WTC11 (cell line): Measurements from ENCODE around the gene RRP1. TPM values are rescaled to one million over a fixed set of nuclear protein-coding genes. Genes with fewer than 3 reads are reported as not detected.

Experiments
- ATAC-seq: fragments of 200-7000 bp; cut with Tn5 transposase; 2 replicates; pipeline ENCODE4 v1.10.0; 2021; ENCODE audit warnings: mild to moderate bottlenecking, moderate library complexity
- CTCF ChIA-PET: fragments of 300-600 bp; sonication (Branson Sonifier 250); formaldehyde crosslinking; loops from one replicate; lab custom pipeline; 2021; ENCODE audit warnings: antibody characterized with exemption; lab: Charles Lee
- POLR2A ChIA-PET: fragments of 350-600 bp; sonication (Branson Sonifier 250); formaldehyde crosslinking; loops from one replicate; lab custom pipeline; 2021; ENCODE audit warnings: antibody characterized with exemption; lab: Charles Lee
- DNase-seq: peaks from one replicate; pipeline ENCODE4 v3.0.0; 2021; ENCODE audit warnings: low spot score
- H3K27ac Mint-ChIP-seq: 2 replicates; pipeline ENCODE4 v1.8.0; 2021; ENCODE audit warnings: mixed read lengths
- H3K27me3 Mint-ChIP-seq: 2 replicates; pipeline ENCODE4 v1.8.0; 2021; ENCODE audit warnings: low read depth, mild to moderate bottlenecking, moderate library complexity, mixed read lengths
- H3K36me3 Mint-ChIP-seq: 2 replicates; pipeline ENCODE4 v1.8.0; 2021; ENCODE audit warnings: mixed read lengths
- H3K4me1 Mint-ChIP-seq: 2 replicates; pipeline ENCODE4 v1.8.0; 2022; ENCODE audit warnings: mixed read lengths
- H3K4me3 Mint-ChIP-seq: 2 replicates; pipeline ENCODE4 v1.8.0; 2021; ENCODE audit warnings: mild to moderate bottlenecking, moderate library complexity, mixed read lengths
- H3K9me3 Mint-ChIP-seq: 2 replicates; pipeline ENCODE4 v1.8.0; 2021; ENCODE audit warnings: mixed read lengths
- CREB1 ChIP-seq: sonication (generic); formaldehyde crosslinking; IDR thresholded peaks from 2 replicates; pipeline ENCODE4 v1.8.0; 2023; ENCODE audit warnings: mild to moderate bottlenecking, missing genetic modification reagents
- ELF4 ChIP-seq: sonication (generic); formaldehyde crosslinking; IDR thresholded peaks from 2 replicates; pipeline ENCODE4 v1.8.1; 2022; ENCODE audit warnings: low read depth, mild to moderate bottlenecking, moderate library complexity, missing genetic modification reagents
- HMGA2 ChIP-seq: fragments of 250-450 bp; sonication (Bioruptor Pico); IDR thresholded peaks from 2 replicates; pipeline ENCODE4 v1.4.0; 2021; ENCODE audit warnings: mild to moderate bottlenecking, moderate library complexity
- IRF2 ChIP-seq: sonication (generic); formaldehyde crosslinking; IDR thresholded peaks from 2 replicates; pipeline ENCODE4 v1.8.0; 2022; ENCODE audit warnings: low read depth, missing genetic modification reagents, borderline replicate concordance
- KAT7 ChIP-seq: sonication (generic); formaldehyde crosslinking; IDR thresholded peaks from 2 replicates; pipeline ENCODE4 v1.8.1; 2023; ENCODE audit warnings: missing genetic modification reagents, mild to moderate bottlenecking, borderline replicate concordance
- NFATC4 ChIP-seq: fragments of 250-450 bp; sonication (Bioruptor Pico); IDR thresholded peaks from 2 replicates; pipeline ENCODE4 v1.9.0; 2021; ENCODE audit warnings: mild to moderate bottlenecking
- NFE2L1 ChIP-seq: sonication (generic); formaldehyde crosslinking; IDR thresholded peaks from 2 replicates; pipeline ENCODE4 v1.8.1; 2023; ENCODE audit warnings: missing genetic modification reagents
- NFYB ChIP-seq: sonication (generic); formaldehyde crosslinking; conservative IDR thresholded peaks from 2 replicates; pipeline ENCODE4 v1.8.0; 2022; ENCODE audit warnings: low read depth, missing genetic modification reagents
- SMAD4 ChIP-seq: sonication (generic); formaldehyde crosslinking; IDR thresholded peaks from 2 replicates; pipeline ENCODE4 v1.8.0; 2022; ENCODE audit warnings: mild to moderate bottlenecking, missing genetic modification reagents
- TEAD4 ChIP-seq: sonication (generic); formaldehyde crosslinking; IDR thresholded peaks from 2 replicates; pipeline ENCODE4 v1.8.0; 2022; ENCODE audit warnings: mild to moderate bottlenecking, missing genetic modification reagents
- ZNF219 ChIP-seq: sonication (generic); formaldehyde crosslinking; IDR thresholded peaks from 2 replicates; pipeline ENCODE4 v1.8.0; 2023; ENCODE audit warnings: missing genetic modification reagents, mild to moderate bottlenecking, borderline replicate concordance
- ZNF423 ChIP-seq: fragments of 250-450 bp; sonication (Bioruptor Pico); IDR thresholded peaks from 2 replicates; pipeline ENCODE4 v2.1.2; 2022; ENCODE audit warnings: mild to moderate bottlenecking, moderate library complexity
- total RNA-seq: library from RNA; stranded (reverse); gene quantifications from 3 replicates; pipeline ENCODE4 v1.2.3, GENCODE V29; 2021
- TF ChIP-seq, protein P1 (sequence below): sonication (generic); formaldehyde crosslinking; IDR thresholded peaks from 2 replicates; pipeline ENCODE4 v1.8.0; 2022; ENCODE audit warnings: mild to moderate bottlenecking, missing genetic modification reagents
- TF ChIP-seq, protein P2 (sequence below): fragments of 250-450 bp; sonication (Bioruptor Pico); IDR thresholded peaks from 2 replicates; pipeline ENCODE4 v1.9.0; 2021; ENCODE audit warnings: moderate library complexity, mild to moderate bottlenecking, inconsistent platforms, borderline replicate concordance
- TF ChIP-seq, protein P3 (sequence below): sonication (generic); formaldehyde crosslinking; IDR thresholded peaks from 2 replicates; pipeline ENCODE4 v1.8.1; 2023; ENCODE audit warnings: mild to moderate bottlenecking, missing genetic modification reagents, moderate library complexity
- TF ChIP-seq, protein P4 (sequence below): sonication (generic); formaldehyde crosslinking; conservative IDR thresholded peaks from 2 replicates; pipeline ENCODE4 v1.8.1; 2023; ENCODE audit warnings: mild to moderate bottlenecking, low read depth, missing genetic modification reagents, moderate library complexity
- TF ChIP-seq, protein P5 (sequence below): sonication (generic); formaldehyde crosslinking; IDR thresholded peaks from 2 replicates; pipeline ENCODE4 v1.8.1; 2022; ENCODE audit warnings: mild to moderate bottlenecking, missing genetic modification reagents, moderate library complexity, borderline replicate concordance
- TF ChIP-seq, protein P6 (sequence below): sonication (generic); formaldehyde crosslinking; IDR thresholded peaks from 2 replicates; pipeline ENCODE4 v1.8.1; 2023; ENCODE audit warnings: mild to moderate bottlenecking, missing genetic modification reagents

The RRP1 gene
- total RNA-seq, 1 experiment from 2014 or later = 53.0 TPM

DNA sequence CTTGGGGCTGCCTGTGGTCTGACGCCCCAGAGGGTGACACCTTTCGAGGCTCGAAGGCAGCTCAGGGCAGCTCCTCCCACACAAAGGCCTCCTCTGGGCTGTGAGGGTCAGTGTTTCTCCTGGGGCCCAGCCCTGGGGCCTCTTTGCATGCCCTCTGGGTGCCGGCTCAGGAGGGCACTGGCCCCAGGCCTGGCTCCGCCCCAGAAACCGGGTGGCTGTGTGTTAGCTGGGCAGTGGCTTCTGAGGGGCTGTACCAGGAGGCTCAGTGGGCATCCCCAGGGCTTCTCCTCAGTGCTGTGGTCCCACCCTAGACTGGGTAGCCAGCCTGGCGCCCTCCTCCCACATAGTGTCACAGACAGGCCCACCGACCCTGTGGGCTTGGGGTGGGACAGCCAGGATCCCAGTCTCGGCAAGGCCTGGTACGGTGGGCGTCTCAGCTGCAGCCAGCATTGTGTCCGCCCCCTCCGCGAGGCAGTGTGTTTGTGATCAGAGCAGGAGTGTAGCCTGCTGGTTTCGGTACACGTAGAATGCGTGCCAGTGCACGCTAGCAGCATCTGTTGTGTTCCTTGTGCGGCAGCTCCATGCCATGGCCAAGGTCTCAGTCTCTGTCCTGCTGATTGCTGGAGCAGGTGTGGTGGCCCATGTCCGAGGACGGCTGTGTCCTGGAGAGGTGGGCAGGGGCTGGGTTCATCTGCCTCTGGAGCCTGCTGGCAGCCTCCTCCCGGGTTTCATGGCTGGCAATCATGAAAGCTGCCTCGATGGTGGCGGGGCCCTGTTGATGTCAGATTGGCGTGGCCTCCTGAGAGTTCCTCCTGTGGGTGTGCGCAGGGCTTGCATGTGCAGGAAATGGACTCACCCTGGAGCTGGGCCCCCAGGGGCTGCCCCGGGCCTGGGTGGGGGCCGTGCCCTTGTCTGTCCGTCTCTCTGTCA, 28.0 kb downstream of the RRP1 start (continued):
- TF ChIP-seq, protein P1, sequence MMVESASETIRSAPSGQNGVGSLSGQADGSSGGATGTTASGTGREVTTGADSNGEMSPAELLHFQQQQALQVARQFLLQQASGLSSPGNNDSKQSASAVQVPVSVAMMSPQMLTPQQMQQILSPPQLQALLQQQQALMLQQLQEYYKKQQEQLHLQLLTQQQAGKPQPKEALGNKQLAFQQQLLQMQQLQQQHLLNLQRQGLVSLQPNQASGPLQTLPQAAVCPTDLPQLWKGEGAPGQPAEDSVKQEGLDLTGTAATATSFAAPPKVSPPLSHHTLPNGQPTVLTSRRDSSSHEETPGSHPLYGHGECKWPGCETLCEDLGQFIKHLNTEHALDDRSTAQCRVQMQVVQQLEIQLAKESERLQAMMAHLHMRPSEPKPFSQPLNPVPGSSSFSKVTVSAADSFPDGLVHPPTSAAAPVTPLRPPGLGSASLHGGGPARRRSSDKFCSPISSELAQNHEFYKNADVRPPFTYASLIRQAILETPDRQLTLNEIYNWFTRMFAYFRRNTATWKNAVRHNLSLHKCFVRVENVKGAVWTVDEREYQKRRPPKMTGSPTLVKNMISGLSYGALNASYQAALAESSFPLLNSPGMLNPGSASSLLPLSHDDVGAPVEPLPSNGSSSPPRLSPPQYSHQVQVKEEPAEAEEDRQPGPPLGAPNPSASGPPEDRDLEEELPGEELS (CRISPR knock-in tag) = no peak
- TF ChIP-seq, protein P2, sequence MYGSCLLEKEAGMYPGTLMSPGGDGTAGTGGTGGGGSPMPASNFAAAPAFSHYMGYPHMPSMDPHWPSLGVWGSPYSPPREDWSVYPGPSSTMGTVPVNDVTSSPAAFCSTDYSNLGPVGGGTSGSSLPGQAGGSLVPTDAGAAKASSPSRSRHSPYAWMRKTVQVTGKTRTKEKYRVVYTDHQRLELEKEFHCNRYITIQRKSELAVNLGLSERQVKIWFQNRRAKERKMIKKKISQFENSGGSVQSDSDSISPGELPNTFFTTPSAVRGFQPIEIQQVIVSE (CRISPR knock-in tag) = no peak
- TF ChIP-seq, protein P3, sequence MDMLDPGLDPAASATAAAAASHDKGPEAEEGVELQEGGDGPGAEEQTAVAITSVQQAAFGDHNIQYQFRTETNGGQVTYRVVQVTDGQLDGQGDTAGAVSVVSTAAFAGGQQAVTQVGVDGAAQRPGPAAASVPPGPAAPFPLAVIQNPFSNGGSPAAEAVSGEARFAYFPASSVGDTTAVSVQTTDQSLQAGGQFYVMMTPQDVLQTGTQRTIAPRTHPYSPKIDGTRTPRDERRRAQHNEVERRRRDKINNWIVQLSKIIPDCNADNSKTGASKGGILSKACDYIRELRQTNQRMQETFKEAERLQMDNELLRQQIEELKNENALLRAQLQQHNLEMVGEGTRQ (CRISPR knock-in tag) = no peak
- TF ChIP-seq SMAD4 = no peak
- no peak for TF ChIP-seq TEAD4 (CRISPR knock-in tag)

DNA sequence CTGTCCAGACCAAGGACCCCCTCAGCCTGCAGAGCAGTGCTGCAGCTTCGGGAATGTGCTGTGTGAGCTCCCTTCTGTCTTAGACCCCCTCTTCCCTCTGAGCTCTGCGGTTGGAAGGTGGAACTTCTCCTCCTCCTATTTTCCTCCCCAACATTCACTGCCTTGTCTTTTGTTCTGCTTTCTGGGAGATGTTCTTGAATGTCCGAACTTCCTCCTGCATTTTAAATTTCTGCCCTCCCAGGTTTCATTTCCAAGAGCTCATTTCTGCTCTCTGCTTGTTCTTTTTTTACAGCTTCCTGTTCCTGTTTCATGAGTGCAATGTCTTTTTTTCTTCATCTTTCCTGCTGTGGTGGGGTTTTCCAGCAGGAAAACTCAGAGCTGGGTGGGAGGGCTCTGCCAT, 29.3 kb downstream of the RRP1 start:
- Mint-ChIP-seq H3K27me3 (no peaks in the 10 kb centered on the region), H3K9me3 (peaks cover 7% of the 10 kb centered on the region), H3K4me3 (no peak overlapping the region), H3K36me3 (peaks cover 14% of the 10 kb centered on the region; the same call in 1 of the 2 replicates), H3K27ac (peak overlapping the region; percentile 13; the same call in 1 of the 2 replicates), H3K4me1 (peaks cover 10% of the 10 kb centered on the region)
- DNase-seq (no peak), ATAC-seq (no peak)
- TF ChIP-seq, protein P4, sequence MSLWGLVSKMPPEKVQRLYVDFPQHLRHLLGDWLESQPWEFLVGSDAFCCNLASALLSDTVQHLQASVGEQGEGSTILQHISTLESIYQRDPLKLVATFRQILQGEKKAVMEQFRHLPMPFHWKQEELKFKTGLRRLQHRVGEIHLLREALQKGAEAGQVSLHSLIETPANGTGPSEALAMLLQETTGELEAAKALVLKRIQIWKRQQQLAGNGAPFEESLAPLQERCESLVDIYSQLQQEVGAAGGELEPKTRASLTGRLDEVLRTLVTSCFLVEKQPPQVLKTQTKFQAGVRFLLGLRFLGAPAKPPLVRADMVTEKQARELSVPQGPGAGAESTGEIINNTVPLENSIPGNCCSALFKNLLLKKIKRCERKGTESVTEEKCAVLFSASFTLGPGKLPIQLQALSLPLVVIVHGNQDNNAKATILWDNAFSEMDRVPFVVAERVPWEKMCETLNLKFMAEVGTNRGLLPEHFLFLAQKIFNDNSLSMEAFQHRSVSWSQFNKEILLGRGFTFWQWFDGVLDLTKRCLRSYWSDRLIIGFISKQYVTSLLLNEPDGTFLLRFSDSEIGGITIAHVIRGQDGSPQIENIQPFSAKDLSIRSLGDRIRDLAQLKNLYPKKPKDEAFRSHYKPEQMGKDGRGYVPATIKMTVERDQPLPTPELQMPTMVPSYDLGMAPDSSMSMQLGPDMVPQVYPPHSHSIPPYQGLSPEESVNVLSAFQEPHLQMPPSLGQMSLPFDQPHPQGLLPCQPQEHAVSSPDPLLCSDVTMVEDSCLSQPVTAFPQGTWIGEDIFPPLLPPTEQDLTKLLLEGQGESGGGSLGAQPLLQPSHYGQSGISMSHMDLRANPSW (CRISPR knock-in tag) = no peak
- TF ChIP-seq HMGA2 (CRISPR knock-in tag) (no peak), CREB1 (CRISPR knock-in tag) (no peak), NFYB (CRISPR knock-in tag) (no peak), ZNF219 (CRISPR knock-in tag) (no peak)
- TF ChIP-seq, protein P5, sequence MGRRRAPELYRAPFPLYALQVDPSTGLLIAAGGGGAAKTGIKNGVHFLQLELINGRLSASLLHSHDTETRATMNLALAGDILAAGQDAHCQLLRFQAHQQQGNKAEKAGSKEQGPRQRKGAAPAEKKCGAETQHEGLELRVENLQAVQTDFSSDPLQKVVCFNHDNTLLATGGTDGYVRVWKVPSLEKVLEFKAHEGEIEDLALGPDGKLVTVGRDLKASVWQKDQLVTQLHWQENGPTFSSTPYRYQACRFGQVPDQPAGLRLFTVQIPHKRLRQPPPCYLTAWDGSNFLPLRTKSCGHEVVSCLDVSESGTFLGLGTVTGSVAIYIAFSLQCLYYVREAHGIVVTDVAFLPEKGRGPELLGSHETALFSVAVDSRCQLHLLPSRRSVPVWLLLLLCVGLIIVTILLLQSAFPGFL (CRISPR knock-in tag) = no peak
- ChIA-PET CTCF (interaction anchor here (0.7 to 4.0 kb wide), 3 partner anchors 7 to 121 kb away, joined by 3 to 40 read pairs (median 7); no protein-coding TSS in a partner anchor), POLR2A (no interaction called here)

DNA sequence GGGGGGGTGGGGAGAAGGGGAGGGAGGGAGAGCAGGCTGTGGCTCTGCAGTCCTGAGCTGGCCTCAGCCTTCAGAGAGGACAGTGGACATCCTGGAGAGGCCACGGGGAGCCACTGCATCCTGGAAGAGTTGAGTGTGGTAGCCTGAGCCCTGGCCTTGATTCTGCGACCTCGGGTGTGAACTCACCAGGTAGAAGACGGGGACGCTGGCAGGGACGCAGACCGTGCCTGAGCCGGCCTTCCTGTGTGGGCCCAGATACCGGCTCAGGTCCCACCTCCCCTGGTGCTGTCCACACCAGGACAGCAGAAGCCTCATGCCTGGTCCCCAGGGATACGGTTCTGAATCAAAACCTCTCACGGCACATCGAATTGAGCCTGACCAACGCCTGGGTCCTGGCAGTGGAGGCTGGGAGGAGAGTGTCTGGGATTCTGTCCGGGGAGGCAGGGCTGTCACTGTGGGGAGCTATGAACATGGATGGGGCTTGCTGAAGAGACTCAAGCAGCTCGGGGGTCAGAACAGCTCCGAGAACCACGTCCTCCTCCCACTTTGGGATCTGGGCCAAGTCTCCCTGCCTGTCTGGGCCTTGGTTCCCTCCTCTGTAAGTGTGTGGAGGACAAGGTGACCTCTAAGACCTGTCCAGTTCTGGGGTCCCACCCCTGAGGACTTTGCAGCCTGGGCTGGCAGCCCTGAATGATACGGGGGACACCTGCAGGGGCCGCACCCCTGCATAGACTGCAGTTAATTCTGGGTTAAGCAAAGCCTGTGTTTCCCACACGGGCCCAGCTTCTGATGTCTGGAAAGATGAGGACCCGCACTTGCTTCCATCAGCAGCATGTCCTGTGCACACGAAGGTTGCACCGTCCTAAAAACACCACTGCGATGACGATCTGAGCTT, 30.4 kb downstream of the RRP1 start:
- H3K27ac Mint-ChIP-seq = no peak overlapping the region
- CTCF ChIA-PET = interaction anchor here (1.1 to 4.0 kb wide), 2 partner anchors 120 to 122 kb away, joined by 3 to 40 read pairs; no protein-coding TSS in a partner anchor
- no peak overlapping the region for H3K4me3 Mint-ChIP-seq
- POLR2A ChIA-PET = no interaction called here
- no peaks in the 10 kb centered on the region for H3K27me3 Mint-ChIP-seq
- H3K4me1 Mint-ChIP-seq = peaks cover 2% of the 10 kb centered on the region
- H3K36me3 Mint-ChIP-seq = peaks cover 14% of the 10 kb centered on the region; the same call in 1 of the 2 replicates
- peaks cover 7% of the 10 kb centered on the region for H3K9me3 Mint-ChIP-seq
- ATAC-seq (no peak), DNase-seq (no peak)
- TF ChIP-seq NFATC4 (CRISPR knock-in tag) = no peak
- no peak for TF ChIP-seq ZNF423 (CRISPR knock-in tag)
- TF ChIP-seq ELF4 (CRISPR knock-in tag) = no peak
- TF ChIP-seq, protein P1 (CRISPR knock-in tag) = no peak
- TF ChIP-seq NFE2L1 (CRISPR knock-in tag) = no peak
- TF ChIP-seq, protein P6, sequence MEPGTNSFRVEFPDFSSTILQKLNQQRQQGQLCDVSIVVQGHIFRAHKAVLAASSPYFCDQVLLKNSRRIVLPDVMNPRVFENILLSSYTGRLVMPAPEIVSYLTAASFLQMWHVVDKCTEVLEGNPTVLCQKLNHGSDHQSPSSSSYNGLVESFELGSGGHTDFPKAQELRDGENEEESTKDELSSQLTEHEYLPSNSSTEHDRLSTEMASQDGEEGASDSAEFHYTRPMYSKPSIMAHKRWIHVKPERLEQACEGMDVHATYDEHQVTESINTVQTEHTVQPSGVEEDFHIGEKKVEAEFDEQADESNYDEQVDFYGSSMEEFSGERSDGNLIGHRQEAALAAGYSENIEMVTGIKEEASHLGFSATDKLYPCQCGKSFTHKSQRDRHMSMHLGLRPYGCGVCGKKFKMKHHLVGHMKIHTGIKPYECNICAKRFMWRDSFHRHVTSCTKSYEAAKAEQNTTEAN (CRISPR knock-in tag) = no peak
- TF ChIP-seq KAT7 = no peak
- TF ChIP-seq IRF2 (CRISPR knock-in tag) = no peak
